ENCODE results near the gene CDC20.

DNA sequence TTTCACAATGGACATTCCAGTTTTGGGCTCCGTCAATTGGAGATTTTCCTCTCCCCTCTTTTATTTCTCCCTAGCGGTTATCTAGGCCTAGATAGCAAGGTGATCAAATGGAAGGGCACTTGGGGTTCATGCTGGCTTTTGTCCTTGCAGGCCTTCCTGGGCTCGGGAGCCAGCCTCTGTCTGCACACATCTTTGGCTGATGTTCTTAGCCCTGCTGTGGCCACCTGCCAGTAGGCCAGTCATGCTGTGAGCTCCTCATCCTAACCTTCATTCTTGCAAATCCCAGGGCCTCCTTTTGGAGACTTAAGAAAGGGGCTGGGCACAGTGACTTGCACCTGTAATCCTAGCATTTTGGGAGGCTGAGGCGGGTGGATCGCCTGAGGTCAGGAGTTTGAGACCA, 44.5 kb upstream of the CDC20 start:
- TF ChIP-seq, protein P1, sequence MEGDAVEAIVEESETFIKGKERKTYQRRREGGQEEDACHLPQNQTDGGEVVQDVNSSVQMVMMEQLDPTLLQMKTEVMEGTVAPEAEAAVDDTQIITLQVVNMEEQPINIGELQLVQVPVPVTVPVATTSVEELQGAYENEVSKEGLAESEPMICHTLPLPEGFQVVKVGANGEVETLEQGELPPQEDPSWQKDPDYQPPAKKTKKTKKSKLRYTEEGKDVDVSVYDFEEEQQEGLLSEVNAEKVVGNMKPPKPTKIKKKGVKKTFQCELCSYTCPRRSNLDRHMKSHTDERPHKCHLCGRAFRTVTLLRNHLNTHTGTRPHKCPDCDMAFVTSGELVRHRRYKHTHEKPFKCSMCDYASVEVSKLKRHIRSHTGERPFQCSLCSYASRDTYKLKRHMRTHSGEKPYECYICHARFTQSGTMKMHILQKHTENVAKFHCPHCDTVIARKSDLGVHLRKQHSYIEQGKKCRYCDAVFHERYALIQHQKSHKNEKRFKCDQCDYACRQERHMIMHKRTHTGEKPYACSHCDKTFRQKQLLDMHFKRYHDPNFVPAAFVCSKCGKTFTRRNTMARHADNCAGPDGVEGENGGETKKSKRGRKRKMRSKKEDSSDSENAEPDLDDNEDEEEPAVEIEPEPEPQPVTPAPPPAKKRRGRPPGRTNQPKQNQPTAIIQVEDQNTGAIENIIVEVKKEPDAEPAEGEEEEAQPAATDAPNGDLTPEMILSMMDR (IDR thresholded peaks at IDR 0.05) = no peak
- no peak for TF ChIP-seq POLR2A (IDR thresholded peaks at IDR 0.05)

All from upper lobe of left lung (tissue), 4 donors.